Neural cell (in vitro differentiated cells): Measurements from ENCODE around the gene RPL34.

Source experiments
- CTCF ChIP-seq: fragments of 450-650 bp; IDR thresholded peaks from 2 replicates; pipeline ENCODE4 v1.5.1; 2014; ENCODE audit warnings: antibody characterized with exemption, mild to moderate bottlenecking, moderate library complexity; ENCODE audit not compliant: poor library complexity, severe bottlenecking
- MXI1 ChIP-seq: fragments of 450-650 bp; conservative IDR thresholded peaks from 2 replicates; pipeline ENCODE4 v1.6.1; 2014; ENCODE audit warnings: antibody characterized with exemption, mild to moderate bottlenecking; ENCODE audit not compliant: poor library complexity, severe bottlenecking
- POLR2AphosphoS5 ChIP-seq: IDR thresholded peaks from 2 replicates; pipeline ENCODE4 v1.6.1; 2012

- TF ChIP-seq CTCF (no peak), POLR2AphosphoS5 (no peak), MXI1 (no peak)
These were observed 2.5 kb downstream of the RPL34 start for GRCh38 chr4:108622828-108623227.
